GM13976 (cell line): ENCODE measurements around the gene ZNF584.

ENCODE experiments used
- DNase-seq: peaks from one replicate; pipeline ENCODE4 v3.0.0; 2012; ENCODE audit warnings: low spot score
- CTCF ChIP-seq: IDR thresholded peaks from 2 replicates; pipeline ENCODE4 v1.5.1; 2012; ENCODE audit warnings: borderline replicate concordance, mild to moderate bottlenecking; ENCODE audit not compliant: insufficient read depth; ENCODE audit errors: extremely low read depth, missing control alignments, control extremely low read depth
- in situ Hi-C: fragments of 300-500 bp; cut with MboI; formaldehyde crosslinking; loops from one replicate; pipeline ENCODE4 v1.12.0; 2022; ENCODE audit warnings: low sequenced_read_pairs, mixed read lengths, inconsistent platforms; ENCODE audit not compliant: unreplicated experiment

ZNF584 gene

GRCh38 chr19:58380037-58380661, 28.3 kb upstream of the ZNF584 start:
- in situ Hi-C loops, result no loop called here
- TF ChIP-seq CTCF, result no peak
- no peak for DNase-seq

- in situ Hi-C loops, result no loop called here
- peak; percentile 96 for DNase-seq
These were observed 27.6 kb upstream of the ZNF584 start, which contains the start of gene ZNF837 for GRCh38 chr19:58380662-58381459. Gene ZNF837, minus strand, starts transcription at chr19:58381030. Its CDS starts 11,698 bp downstream, at chr19:58369332.

DNA sequence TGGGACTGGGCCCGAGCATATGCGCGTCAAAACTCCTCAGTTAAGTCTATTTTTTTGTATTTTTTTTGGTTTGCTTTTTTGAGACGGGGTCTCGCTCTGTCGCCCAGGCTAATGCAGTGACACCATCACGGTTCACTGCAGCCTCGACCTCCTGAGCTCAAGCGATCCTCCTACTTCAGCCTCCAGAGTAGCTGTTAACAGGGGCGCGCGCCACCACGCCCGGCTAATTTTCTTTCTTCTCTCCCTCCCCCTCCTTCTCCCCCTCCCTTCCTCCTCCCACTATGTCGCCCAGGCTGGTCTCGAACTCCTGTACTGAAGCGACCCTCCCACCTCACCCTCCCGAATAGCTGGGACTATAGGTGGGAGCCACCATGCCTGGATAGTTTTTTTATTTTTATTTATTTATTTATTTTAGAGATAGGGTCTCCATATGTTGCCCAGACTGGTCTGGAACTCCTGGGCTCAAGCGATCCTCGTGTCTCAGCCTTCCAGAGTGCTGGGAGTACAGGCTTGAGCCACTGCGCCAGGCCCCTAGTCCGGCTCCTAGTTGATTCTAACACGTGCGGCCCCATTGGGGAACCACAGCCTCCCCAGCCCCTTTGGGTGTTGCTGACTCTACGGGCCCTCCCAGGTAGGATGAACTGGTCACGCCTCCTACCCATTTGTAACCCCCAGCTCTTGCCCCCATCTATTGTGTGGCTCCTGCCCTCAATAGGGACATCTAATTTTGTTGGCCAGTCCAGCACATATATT, 26.8 kb upstream of the ZNF584 start:
- TF ChIP-seq CTCF, result no peak

More at GRCh38 chr19:58380662-58381459, 27.6 kb upstream of the ZNF584 start, which contains the start of gene ZNF837:
- peak; percentile 6 for TF ChIP-seq CTCF

GRCh38 chr19:58382997-58383603, 25.3 kb upstream of the ZNF584 start:
- TF ChIP-seq CTCF, result no peak
- no peak for DNase-seq
- in situ Hi-C loops, result no loop called here

More for the DNA sequence above, 26.8 kb upstream of the ZNF584 start:
- in situ Hi-C loops, result no loop called here
- no peak for DNase-seq

DNA sequence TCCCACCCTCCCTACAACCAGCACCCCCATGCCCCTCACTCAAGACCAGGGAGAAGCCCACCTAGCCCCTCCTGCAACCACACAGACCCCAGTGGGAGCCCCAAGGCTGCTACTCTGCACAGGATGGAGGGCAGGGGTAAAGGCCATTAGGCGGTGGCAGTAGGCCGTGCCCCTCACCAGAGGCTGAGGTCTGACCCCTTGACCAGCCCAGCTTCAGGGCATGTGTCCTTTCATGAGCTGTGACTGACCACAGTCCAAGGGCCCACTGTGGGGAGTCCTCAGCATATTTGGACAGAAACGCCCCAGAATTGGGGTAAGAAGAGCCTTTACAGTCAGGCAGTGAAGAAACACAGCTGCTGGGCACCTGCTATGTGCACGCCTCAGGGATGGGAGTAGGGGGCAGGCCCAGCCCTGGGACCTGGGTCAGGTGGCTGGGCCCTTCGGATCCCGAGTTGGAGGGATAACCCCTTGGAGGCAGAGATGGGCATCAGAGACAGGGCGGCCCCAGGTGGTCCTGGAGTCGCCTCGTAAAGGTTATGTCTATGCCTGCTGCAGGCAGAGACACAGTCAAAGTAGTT, 23.0 kb upstream of the ZNF584 start:
- TF ChIP-seq CTCF, result no peak
- in situ Hi-C loops, result no loop called here
- DNase-seq, result no peak
